ENCODE measurements around the gene GDI1.

Gene GDI1

DNA sequence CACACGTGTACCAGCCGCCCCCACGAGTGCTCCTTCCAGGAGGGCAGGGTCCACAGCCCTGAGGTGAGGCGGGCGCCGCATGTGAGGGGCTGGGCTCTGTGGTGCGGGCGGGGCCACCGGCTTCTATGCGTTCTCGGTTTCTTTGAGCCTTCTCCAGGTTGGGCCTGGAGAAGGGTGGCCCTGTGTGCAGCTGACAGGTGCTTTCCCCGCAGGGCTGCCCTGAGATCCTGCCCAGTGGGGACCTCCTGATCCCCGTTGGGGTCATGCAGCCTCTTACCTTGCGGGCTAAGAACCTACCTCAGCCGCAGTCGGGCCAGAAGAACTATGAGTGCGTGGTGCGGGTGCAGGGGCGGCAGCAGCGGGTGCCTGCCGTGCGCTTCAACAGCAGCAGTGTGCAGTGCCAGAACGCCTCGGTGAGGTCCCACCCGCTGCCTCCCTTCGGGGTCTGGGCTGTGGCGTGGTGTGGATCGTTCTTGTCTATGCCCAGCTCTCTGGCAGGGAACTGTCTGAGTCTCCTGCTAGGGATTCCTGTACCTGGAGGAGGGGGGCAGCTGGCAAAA is 27.9 kb downstream of the GDI1 start:
- DNase-seq, result no peak

DNA sequence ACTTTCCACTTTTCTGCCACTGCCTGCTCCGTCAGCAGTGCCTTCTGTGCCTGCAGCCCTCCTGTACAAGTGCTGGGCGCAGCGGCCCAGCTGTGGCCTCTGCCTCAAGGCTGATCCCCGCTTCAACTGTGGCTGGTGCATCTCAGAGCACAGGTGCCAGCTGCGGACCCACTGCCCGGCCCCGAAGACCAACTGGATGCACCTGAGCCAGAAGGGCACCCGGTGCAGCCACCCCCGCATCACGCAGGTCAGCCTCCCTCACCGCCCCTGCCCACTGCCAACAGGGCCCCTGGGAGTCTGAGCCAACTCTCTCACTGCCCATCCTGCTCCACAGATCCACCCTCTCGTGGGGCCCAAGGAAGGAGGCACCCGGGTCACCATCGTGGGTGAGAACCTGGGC is 28.6 kb downstream of the GDI1 start:
- DNase-seq, result no peak

DNA sequence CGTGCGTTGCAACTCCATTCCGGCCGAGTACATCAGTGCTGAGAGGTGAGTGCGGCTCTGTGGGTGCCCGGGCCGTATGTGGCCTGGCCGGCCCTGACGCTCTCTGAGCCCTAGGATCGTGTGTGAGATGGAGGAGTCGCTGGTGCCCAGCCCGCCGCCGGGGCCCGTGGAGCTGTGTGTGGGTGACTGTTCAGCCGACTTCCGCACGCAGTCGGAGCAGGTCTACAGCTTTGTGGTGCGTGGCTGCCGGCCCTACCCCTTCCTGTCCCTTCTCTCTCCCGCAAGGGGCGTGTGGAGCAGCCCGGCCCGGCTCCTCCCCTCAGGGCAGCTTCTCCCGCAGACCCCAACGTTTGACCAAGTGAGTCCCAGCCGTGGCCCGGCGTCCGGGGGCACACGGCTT is 29.1 kb downstream of the GDI1 start:
- no peak for DNase-seq

DNA sequence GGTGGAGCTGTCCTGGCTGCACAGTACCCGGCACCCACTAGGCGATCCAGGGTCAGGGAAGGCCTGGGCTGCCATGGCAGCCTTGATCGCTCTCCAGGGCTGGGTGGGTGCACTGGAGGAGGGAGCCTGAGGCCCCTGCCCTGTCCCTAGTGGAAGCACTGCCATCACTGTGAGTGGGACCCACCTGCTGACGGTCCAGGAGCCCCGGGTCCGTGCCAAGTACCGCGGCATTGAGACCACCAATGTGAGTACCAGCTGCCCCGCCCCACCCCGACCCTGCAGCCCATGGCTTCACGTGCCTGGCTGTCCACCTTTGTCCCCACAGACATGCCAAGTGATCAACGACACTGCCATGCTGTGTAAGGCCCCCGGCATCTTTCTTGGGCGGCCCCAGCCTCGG is 30.0 kb downstream of the GDI1 start:
- no peak for DNase-seq

DNA sequence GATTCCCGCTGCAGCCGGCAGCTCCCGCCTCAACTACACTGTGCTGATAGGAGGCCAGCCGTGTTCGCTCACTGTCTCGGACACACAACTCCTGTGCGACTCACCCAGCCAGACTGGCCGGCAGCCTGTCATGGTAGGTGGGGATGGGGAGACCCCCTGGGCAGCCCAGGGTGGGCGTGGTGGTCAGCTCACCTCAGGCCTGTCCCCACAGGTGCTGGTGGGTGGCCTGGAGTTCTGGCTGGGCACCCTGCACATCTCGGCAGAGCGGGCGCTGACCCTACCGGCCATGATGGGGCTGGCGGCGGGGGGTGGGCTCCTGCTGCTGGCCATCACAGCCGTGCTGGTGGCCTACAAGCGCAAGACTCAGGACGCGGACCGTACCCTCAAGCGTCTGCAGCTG is 30.6 kb downstream of the GDI1 start:
- DNase-seq, result no peak

DNA sequence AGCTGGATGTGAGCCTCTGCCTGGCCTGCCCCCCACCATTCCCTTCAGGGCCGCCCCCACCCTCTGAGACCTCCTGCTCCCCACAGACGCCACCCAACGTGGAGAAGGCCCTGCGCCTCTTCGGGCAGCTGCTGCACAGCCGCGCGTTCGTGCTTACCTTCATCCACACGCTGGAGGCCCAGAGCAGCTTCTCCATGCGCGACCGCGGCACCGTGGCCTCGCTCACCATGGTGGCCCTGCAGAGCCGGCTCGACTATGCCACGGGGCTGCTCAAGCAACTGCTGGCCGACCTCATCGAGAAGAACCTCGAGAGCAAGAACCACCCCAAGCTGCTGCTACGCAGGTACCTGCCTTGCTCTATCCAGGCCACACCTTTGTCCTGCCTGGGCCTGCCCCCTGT is 31.3 kb downstream of the GDI1 start:
- no peak for DNase-seq

DNA sequence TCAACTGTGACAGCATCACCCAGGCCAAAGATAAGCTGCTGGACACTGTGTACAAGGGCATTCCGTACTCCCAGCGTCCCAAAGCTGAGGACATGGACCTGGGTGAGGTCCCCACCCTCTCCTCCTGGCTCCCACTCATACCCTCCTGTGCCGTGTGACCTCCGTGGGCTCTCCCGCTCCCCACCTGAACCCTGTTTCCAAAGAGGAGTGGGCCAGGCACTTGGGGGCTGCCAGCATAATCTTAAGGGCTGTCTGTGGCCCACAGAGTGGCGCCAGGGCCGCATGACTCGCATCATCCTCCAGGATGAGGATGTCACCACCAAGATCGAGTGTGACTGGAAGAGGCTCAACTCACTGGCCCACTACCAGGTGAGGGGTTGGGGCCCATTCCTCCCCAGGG is 32.2 kb downstream of the GDI1 start:
- DNase-seq, result no peak

DNA sequence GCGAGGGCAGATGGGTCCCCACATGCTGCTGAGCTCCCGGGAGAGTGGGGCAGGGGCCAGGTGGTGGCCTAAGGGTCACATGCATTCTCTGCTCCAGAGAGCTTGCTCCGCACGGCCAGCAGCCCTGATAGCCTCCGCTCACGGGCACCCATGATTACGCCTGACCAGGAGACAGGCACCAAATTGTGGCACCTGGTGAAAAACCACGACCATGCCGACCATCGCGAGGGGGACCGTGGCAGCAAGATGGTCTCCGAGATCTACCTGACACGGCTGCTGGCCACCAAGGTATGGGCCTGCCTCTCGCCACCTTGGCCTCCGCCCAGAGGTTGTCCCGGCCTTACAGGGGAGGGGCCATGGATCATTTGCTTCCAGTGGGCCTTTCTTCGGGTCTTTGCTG is 32.9 kb downstream of the GDI1 start:
- DNase-seq, result no peak

DNA sequence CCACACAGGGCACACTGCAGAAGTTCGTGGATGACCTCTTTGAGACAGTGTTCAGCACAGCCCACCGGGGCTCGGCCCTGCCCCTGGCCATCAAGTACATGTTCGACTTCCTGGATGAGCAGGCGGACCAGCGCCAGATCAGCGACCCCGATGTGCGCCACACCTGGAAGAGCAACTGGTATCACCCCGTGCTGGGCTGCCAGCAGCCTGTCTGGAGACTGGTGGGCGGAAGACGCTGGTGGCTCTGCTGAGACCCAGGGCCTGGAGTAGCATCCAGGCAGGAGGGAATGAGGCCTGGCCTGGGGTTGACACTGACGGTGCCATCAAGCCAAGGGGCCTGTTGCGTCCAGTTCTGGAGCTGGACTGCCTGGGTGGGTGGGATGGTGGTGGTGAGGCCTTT is 33.5 kb downstream of the GDI1 start:
- no peak for DNase-seq

DNA sequence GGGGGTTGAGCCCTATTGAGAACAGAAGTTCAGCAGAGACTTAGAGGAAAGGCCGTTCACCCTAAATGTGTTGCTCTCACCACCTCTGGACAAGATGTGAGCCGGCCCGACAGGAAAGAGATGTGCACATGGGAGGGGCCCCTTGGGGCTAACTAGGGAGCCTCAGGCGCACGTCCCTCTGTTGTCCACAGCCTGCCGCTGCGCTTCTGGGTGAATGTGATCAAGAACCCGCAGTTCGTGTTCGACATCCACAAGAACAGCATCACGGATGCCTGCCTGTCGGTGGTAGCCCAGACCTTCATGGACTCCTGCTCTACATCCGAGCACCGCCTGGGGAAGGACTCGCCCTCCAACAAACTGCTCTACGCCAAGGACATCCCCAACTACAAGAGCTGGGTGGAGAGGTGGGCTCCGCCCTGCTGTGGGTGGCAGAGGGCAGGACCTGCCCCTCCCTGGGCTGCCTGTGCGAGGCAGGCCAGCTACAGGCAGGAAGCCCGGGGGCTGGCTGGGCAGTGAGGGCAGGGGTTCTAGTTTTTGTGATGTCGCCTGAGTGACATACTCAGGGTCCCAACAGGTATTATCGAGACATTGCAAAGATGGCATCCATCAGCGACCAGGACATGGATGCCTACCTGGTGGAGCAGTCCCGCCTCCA is 34.1 kb downstream of the GDI1 start:
- DNase-seq, result no peak

DNA sequence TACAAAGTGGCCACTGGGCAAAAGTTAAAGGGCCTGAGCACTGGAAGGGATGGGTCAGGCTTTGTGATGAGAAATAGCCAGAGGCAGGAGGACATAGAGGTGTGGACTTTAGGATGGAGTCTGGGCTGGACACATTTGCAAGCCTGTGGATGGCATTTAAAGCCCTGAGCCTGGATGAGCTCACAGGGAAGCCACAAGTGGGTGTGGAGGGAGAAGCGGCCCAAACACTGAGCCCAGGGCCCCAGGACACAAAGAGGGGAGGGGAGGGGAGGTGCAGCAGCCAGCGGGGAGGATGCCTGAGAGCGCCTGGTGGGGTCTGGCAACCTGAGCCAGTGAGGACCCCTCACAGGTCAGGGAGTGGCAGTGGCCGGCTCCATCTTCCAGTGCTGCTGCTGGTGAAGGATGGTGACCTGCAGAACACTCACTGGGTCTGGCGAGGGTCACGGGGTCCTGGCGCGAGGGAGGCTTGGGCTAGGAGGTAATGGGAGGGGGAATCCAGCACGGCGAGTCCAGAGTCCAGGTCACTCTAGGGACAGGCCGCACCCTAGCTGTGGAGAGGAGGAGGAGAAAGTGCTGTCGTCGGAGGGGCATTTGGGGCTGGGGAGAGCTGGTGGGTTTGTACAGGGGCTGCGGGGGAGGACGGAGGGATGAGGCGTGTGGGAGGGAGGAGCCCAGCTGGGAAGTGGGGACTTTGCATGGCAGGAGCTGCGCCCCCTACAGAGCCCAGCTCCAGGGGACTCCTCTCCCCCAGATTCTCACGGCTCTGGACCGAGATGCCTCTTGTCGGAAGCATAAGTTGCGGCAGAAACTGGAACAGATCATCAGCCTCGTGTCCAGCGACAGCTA is 35.1 kb downstream of the GDI1 start:
- no peak for DNase-seq

DNA sequence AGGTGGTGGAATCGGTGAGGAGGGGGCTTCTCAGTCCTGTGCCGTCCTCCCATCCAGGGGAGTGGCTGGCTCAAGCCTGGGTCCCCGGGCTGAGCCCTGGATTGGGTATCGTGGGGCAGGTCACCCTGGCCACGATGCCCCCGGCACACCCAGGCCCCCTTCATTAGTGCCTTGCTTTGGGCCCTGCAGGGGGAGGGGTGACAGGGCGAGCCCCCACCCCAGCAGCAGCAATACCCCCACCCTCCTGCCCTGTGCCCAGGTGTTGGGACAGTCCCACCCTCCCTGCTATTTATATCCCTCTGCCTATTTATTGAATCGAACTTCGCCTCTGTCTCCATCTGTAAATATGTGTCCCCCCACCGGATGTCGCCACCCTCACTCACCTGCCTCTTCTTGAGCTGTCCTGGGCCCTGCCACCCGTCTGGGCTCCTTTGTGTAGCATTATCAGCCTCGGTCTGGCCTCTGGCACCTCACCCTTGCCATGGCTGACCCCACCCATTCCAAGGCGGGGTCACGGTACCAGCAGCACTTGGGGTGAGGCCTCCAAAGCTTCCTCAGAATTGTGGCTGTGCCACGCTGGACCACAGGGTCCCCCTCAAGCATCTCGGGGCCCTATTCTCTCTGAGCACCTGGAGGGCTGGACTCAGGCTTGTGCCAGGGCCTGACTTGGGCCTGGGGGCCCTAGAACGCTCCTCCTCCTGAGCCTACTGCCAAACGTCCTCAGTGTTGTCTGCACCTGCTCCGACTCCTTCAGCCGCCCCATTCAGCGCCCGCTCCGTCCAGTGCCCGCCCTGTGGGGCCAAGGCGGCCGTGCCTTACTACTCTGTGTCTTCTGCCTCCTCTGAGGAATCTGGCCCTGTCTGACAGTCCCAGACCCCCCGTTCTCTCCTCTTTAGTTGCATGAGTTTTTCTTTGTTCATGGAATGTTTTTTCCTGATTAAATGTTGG is 36.0 kb downstream of the GDI1 start:
- no peak for DNase-seq

DNA sequence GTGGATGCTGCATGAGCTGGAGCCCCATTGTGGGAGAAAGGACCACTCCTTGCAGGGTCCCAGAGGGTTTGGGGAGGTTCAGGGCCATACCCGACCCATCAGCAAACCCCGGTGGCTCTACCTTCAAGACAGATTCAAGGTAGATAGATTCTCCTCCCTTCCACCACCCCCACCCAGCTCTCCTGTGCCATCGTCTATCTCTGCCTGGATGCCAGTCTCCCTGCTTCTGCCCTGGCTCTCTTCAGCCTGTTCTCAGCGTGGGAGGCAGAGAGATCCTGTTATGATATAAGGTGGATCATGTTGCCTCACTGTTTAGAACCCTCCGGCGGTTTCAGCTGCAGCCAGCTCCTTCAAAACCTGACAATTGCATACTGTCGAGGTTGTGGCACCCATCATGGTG is 36.7 kb downstream of the GDI1 start:
- DNase-seq, result no peak

DNA sequence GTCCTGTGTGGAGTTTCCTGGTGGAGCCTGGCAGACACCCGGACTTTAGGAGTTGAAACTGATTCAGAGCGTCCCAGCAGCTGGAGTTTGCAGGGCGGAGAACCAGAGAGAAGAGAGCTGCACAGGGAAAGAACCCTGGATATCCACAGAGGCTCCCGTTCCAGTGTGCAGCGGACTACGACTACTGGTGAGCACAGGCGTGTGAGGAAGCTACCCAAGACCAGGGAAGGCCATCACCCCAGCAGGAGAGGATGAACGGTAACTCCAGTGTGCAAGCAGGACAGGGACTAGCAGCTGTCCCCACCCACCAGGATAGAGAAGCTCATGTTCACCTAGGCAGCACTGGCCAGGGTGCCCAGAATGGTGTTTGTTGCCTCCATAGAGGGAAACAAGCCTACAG is 39.9 kb downstream of the GDI1 start:
- DNase-seq, result no peak

DNA sequence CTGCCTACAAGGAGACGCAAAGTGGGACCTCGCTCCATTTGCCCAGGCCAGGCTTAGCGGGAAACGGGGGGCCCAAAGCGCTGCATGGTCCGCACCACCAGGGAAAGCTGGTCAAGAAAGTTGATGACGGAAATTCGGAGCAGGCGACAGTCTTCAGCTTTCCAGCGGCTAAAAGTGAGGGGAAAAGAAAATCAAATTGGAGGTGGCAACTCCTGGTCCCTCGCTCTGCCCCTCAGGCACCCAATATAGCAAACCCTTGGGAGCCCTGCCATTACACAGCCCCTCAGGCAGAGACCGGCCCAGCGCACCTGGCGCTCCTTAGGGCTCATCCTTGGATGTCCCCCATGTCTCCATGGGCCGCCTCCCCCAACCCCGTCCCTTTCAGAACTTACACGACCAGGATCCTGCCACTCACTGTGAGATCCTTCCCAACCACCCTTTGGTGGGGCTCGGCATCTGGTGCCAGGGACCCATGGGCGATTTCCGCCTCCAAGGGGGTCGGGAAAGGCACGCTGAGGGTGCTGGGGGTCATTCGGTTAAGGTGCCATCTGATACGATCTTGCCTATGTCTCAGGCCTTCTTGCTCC is 41.0 kb downstream of the GDI1 start:
- no peak for DNase-seq

DNA sequence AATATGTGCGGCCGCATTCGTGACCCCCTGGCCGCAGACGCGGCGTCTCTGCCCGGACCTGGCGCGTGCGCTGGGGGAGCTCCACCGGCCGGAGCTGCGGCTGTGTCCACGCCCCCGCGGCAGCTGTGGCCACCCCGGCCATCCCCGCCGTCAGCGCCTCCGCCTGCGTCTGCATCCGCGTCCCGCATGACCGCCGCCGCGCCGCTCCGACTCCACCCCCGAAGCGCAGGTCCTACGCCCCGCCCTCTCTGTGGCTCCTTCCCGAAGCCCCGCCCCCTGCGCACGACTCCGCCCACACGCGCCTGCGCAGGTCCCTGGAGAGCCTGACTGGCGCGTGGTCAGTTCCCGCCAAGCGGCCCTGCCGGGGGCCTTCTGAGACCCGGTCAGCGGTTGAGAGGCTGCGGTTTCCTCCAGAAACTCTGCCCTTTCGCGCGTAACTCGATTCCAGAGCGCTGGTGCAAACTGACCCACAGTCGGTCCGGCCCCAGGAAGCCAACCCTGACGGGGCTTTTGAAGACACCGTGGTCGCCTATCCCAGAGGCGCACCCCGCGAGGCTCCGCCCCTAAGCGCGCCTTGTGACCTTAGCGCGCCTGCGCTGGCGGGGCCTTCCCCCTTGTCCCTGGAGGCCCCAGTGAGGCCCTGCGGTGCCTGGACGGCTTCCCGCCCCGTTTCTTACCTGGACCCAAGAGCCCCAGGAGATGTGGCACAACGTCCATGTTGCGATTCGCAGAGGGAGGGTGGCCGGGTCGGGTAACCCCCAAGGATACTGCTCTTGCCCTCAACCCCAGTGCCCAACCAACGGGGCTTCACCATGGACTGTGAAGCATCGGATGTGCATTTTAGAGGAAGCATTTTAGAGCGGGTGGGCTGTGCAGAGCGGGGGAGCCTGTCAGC is 42.0 kb downstream of the GDI1 start, which contains the start of gene LAGE3:
LAGE3 (minus strand) TSS at position 554 of the 895 bp plus-strand sequence; CDS start at position 188, 366 bp downstream.
- DNase-seq, result peak; percentile 91

DNA sequence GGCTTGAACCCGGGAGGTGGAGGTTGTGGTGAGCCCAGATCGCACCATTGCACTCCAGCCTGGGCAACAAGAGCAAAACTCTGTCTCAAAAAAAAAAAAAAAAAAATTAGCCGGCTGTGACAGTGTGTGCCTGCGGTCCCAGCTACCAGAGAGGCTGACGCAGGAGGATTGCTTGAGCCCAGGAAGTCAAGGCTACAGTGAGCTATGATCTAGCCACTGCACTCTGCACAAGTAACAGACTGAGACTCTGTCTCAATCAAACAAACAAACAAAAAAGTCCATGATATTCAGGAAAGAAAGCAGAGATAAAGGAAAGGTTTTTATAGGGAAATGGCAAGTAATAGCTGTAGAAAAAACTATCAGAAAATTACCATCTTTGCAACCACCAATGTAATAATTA is 44.2 kb downstream of the GDI1 start:
- no peak for DNase-seq

DNA sequence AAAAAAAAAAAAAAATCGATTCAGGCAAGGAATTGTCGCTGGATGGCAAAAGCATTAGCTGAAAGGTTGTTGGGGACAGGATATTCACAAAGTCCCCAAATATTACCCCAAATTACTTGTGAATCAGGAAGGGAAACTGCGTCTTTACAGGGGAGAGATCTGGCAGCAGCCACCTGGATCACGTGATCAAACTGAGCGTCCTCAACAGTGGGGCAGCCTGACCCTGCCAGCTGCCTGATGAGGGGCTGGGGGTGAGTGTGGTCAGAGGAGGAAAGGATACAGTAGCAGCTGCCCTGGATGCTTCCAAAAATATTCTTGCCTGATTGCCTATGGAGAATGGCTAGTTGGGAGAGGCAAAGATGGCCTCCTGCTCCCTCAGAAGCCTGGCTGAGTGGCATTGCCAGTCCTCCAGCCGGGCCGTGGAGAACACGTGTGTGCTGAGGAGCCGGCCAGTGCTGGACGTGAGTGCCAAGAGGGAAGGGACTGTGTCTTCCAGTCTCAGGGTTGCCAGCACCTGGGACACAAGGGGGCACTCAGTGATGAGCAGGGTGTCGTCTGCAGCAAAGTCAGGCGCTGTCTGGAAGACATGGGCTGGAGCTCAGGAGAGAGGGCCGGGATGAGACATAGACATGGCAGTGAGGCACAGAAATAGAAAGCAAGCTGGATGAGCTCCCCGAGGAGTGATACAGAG is 45.1 kb downstream of the GDI1 start:
- DNase-seq, result no peak

DNA sequence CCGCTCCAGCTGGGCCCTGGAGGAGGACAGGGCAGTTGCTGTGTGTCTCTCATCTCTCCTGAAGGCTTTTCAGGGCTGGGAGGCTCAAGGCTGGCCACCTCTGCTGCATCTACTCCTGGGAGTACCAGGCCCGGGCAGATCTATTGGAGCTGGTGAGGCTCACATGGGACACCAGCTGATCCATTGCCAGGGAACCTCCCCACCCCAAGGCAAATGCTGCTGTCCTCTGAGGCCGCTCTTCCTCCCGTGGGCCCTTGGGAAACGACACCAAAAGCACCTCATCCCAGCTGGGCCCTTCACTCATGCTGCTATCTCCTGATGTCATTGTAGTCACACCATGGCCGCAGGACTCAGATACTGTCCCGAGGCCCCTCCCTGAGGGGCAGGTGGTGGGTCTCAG is 45.8 kb downstream of the GDI1 start:
- no peak for DNase-seq

DNA sequence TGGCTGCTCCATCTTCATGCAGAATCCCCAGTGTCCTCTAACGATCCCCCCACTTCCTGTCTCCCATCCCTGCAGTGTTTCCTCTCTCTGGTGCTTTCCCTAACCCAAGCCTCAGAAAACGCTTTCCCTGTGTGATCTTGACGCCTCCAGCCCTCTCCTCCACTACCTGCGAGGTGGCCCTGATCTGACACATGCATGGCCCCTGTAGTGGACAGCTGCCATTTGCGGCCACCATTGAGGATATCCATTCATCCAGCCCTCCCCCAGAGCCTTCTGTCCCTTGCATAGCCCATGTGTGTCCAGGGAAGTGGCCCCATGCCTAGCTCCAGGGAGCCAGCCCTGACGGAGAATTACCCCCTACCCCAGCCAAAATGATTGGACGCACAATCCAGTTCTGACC is 46.4 kb downstream of the GDI1 start:
- no peak for DNase-seq
